GM13977 (cell line): ENCODE data around the gene CHN2.

Source experiments
- DNase-seq: peaks from one replicate; pipeline ENCODE4 v3.0.0; 2012; ENCODE audit warnings: low spot score
- CTCF ChIP-seq: IDR thresholded peaks from 2 replicates; pipeline ENCODE4 v1.5.1; 2012; ENCODE audit warnings: mild to moderate bottlenecking, control low read depth; ENCODE audit not compliant: insufficient read depth; ENCODE audit errors: extremely low read depth, missing control alignments
- in situ Hi-C: fragments of 300-500 bp; cut with MboI; formaldehyde crosslinking; loops from one replicate; pipeline ENCODE4 v1.12.0; 2022; ENCODE audit warnings: low sequenced_read_pairs, low pct_unique_long_range_greater_than_20kb, mixed read lengths, inconsistent platforms; ENCODE audit not compliant: unreplicated experiment

Gene CHN2

GRCh38 chr7:29288181-29289091 lies 93.9 kb downstream of the CHN2 start:
- DNase-seq = no peak
- TF ChIP-seq CTCF = no peak
- in situ Hi-C loops = no loop called here

GRCh38 chr7:29289156-29290021 lies 94.8 kb downstream of the CHN2 start:
- DNase-seq = peak; percentile 23
- in situ Hi-C loops = no loop called here
- TF ChIP-seq CTCF = no peak

- no peak for DNase-seq
- in situ Hi-C loops = no loop called here
- TF ChIP-seq CTCF = no peak
Observed at GRCh38 chr7:29290829-29291228, 96.3 kb downstream of the CHN2 start.

GRCh38 chr7:29291723-29292618 lies 97.4 kb downstream of the CHN2 start:
- no peak for TF ChIP-seq CTCF
- in situ Hi-C loops = no loop called here
- DNase-seq = no peak

GRCh38 chr7:29292886-29293658 lies 98.5 kb downstream of the CHN2 start:
- in situ Hi-C loops = no loop called here
- no peak for DNase-seq
- no peak for TF ChIP-seq CTCF
